ENCODE measurements around the gene CLIP4.

The CLIP4 gene

GRCh38 chr2:29114946-29115609, at the start of gene CLIP4:
Gene CLIP4, plus strand, starts transcription at chr2:29115415. Its CDS starts 5,974 bp downstream, at chr2:29121389.
- H3K9ac ChIP-seq (ENCODE audit: low read depth, low read length), result no peak within 1 kb of the TSS
- H3K4me1 ChIP-seq (ENCODE audit: control insufficient read depth, insufficient read depth, low read length), result no peaks in the 10 kb centered on the region
- no peaks in the 10 kb centered on the region for H3K36me3 ChIP-seq (ENCODE audit: control insufficient read depth, insufficient read depth, low read length)
- H3K27me3 ChIP-seq (ENCODE audit: control insufficient read depth, insufficient read depth, low read length), result peaks cover 55% of the 10 kb centered on the region
- no peaks in the 10 kb centered on the region for H3K9me3 ChIP-seq (ENCODE audit: control insufficient read depth, insufficient read depth, low read length)
- H3K4me3 ChIP-seq (ENCODE audit: low read depth, low read length), result peak within 1 kb of the TSS; percentile 58
- no peak within 1 kb of the TSS for H3K27ac ChIP-seq (ENCODE audit: low read depth, low read length)

DNA sequence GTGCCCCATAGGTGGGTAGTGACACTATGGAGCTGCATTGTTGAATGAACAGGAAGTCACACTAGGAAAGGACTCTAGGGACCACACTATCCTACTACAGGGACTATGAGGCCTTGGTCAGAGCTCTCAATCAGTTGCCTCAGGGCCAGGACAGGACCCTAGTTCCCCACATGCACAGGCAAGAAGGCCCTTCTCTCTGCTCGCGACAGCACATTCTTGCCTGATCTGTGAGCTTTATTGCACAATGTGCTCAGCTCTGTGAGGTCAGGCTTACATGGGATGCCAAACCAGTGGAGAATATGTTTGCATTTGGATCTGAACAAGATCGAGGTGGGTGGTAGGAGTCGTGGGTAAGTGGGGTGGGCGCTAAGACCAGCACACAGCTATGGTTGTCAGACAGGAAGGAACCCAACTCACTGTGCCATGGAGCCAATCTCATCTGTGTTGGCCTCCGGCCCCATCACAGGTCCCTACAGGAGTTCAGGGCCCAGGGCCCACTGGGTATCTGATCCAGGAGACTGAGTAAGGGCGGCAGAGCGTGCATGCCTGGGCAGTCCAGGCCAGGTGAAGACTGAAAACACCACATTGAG, 48.8 kb upstream of the CLIP4 start:
- Histone ChIP-seq H3K27ac (ENCODE audit: low read depth, low read length) (no peak overlapping the region), H3K9me3 (ENCODE audit: control insufficient read depth, insufficient read depth, low read length) (no peaks in the 10 kb centered on the region), H3K36me3 (ENCODE audit: control insufficient read depth, insufficient read depth, low read length) (no peaks in the 10 kb centered on the region), H3K4me3 (ENCODE audit: low read depth, low read length) (no peak overlapping the region), H3K4me1 (ENCODE audit: control insufficient read depth, insufficient read depth, low read length) (peaks cover 13% of the 10 kb centered on the region), H3K27me3 (ENCODE audit: control insufficient read depth, insufficient read depth, low read length) (no peaks in the 10 kb centered on the region), H3K9ac (ENCODE audit: low read depth, low read length) (no peak overlapping the region)

DNA sequence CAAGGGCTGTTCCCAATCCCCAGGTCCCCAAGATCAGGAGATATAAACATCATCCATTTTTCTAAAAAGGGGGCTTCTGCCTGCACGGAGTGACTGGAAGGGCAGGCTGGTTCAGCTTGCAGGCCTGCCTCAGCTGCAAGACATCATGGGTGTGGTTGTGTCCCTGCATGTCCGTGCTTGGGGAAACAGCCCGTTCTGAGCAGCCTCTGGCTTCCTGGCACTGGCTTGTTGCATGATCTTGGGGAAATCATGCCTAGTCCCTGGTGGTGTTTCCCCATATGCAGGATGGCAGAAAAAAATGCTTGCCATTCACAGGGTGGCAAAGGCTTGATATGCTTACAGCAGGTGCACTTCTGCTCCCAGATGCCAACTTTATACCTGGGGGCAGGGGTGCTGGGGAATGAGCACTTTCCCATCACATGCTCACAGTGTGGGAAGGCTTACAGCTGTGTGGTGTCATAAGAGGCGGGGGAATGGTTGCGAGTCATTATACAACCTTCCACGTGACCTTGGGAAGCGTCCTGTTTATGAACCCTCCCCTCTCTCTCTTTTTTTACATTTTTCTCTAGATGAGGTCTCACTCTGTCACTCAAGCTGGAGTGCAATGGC, 48.1 kb upstream of the CLIP4 start:
- H3K9ac ChIP-seq (ENCODE audit: low read depth, low read length), result no peak overlapping the region
- no peaks in the 10 kb centered on the region for H3K9me3 ChIP-seq (ENCODE audit: control insufficient read depth, insufficient read depth, low read length)
- no peak overlapping the region for H3K4me3 ChIP-seq (ENCODE audit: low read depth, low read length)
- H3K27me3 ChIP-seq (ENCODE audit: control insufficient read depth, insufficient read depth, low read length), result no peaks in the 10 kb centered on the region
- H3K4me1 ChIP-seq (ENCODE audit: control insufficient read depth, insufficient read depth, low read length), result peaks cover 13% of the 10 kb centered on the region
- no peak overlapping the region for H3K27ac ChIP-seq (ENCODE audit: low read depth, low read length)
- H3K36me3 ChIP-seq (ENCODE audit: control insufficient read depth, insufficient read depth, low read length), result no peaks in the 10 kb centered on the region

- Histone ChIP-seq H3K4me1 (ENCODE audit: control insufficient read depth, insufficient read depth, low read length) (peaks cover 12% of the 10 kb centered on the region), H3K9me3 (ENCODE audit: control insufficient read depth, insufficient read depth, low read length) (no peaks in the 10 kb centered on the region), H3K27ac (ENCODE audit: low read depth, low read length) (no peak overlapping the region), H3K36me3 (ENCODE audit: control insufficient read depth, insufficient read depth, low read length) (no peaks in the 10 kb centered on the region), H3K9ac (ENCODE audit: low read depth, low read length) (no peak overlapping the region), H3K27me3 (ENCODE audit: control insufficient read depth, insufficient read depth, low read length) (no peaks in the 10 kb centered on the region), H3K4me3 (ENCODE audit: low read depth, low read length) (no peak overlapping the region)
Measured at GRCh38 chr2:29068513-29068912, 46.7 kb upstream of the CLIP4 start.

- no peaks in the 10 kb centered on the region; the same call in 1 of the 2 replicates for H3K4me1 ChIP-seq (ENCODE audit: control insufficient read depth, insufficient read depth, low read length)
- H3K9ac ChIP-seq (ENCODE audit: low read depth, low read length), result no peak overlapping the region
- no peaks in the 10 kb centered on the region for H3K36me3 ChIP-seq (ENCODE audit: control insufficient read depth, insufficient read depth, low read length)
- H3K27me3 ChIP-seq (ENCODE audit: control insufficient read depth, insufficient read depth, low read length), result no peaks in the 10 kb centered on the region
- H3K9me3 ChIP-seq (ENCODE audit: control insufficient read depth, insufficient read depth, low read length), result no peaks in the 10 kb centered on the region
- H3K27ac ChIP-seq (ENCODE audit: low read depth, low read length), result no peak overlapping the region
- H3K4me3 ChIP-seq (ENCODE audit: low read depth, low read length), result no peak overlapping the region
Measured at GRCh38 chr2:29070526-29070925, 44.7 kb upstream of the CLIP4 start.

GRCh38 chr2:29071032-29071975, 43.9 kb upstream of the CLIP4 start:
- no peaks in the 10 kb centered on the region for H3K36me3 ChIP-seq (ENCODE audit: control insufficient read depth, insufficient read depth, low read length)
- H3K9ac ChIP-seq (ENCODE audit: low read depth, low read length), result no peak overlapping the region
- H3K4me3 ChIP-seq (ENCODE audit: low read depth, low read length), result no peak overlapping the region
- H3K4me1 ChIP-seq (ENCODE audit: control insufficient read depth, insufficient read depth, low read length), result no peaks in the 10 kb centered on the region
- H3K27me3 ChIP-seq (ENCODE audit: control insufficient read depth, insufficient read depth, low read length), result no peaks in the 10 kb centered on the region
- no peaks in the 10 kb centered on the region for H3K9me3 ChIP-seq (ENCODE audit: control insufficient read depth, insufficient read depth, low read length)
- H3K27ac ChIP-seq (ENCODE audit: low read depth, low read length), result no peak overlapping the region

GRCh38 chr2:29072251-29072650, 43.0 kb upstream of the CLIP4 start:
- no peaks in the 10 kb centered on the region for H3K9me3 ChIP-seq (ENCODE audit: control insufficient read depth, insufficient read depth, low read length)
- H3K27ac ChIP-seq (ENCODE audit: low read depth, low read length), result no peak overlapping the region
- no peaks in the 10 kb centered on the region for H3K27me3 ChIP-seq (ENCODE audit: control insufficient read depth, insufficient read depth, low read length)
- no peak overlapping the region for H3K9ac ChIP-seq (ENCODE audit: low read depth, low read length)
- no peaks in the 10 kb centered on the region for H3K4me1 ChIP-seq (ENCODE audit: control insufficient read depth, insufficient read depth, low read length)
- H3K4me3 ChIP-seq (ENCODE audit: low read depth, low read length), result no peak overlapping the region
- H3K36me3 ChIP-seq (ENCODE audit: control insufficient read depth, insufficient read depth, low read length), result no peaks in the 10 kb centered on the region

GRCh38 chr2:29072971-29073725, 42.1 kb upstream of the CLIP4 start:
- H3K9ac ChIP-seq (ENCODE audit: low read depth, low read length), result no peak overlapping the region
- H3K9me3 ChIP-seq (ENCODE audit: control insufficient read depth, insufficient read depth, low read length), result no peaks in the 10 kb centered on the region
- H3K27ac ChIP-seq (ENCODE audit: low read depth, low read length), result no peak overlapping the region
- H3K36me3 ChIP-seq (ENCODE audit: control insufficient read depth, insufficient read depth, low read length), result no peaks in the 10 kb centered on the region
- no peak overlapping the region for H3K4me3 ChIP-seq (ENCODE audit: low read depth, low read length)
- no peaks in the 10 kb centered on the region for H3K4me1 ChIP-seq (ENCODE audit: control insufficient read depth, insufficient read depth, low read length)
- no peaks in the 10 kb centered on the region for H3K27me3 ChIP-seq (ENCODE audit: control insufficient read depth, insufficient read depth, low read length)

GRCh38 chr2:29073933-29074332, 41.3 kb upstream of the CLIP4 start:
- no peaks in the 10 kb centered on the region for H3K9me3 ChIP-seq (ENCODE audit: control insufficient read depth, insufficient read depth, low read length)
- H3K9ac ChIP-seq (ENCODE audit: low read depth, low read length), result no peak overlapping the region
- H3K4me1 ChIP-seq (ENCODE audit: control insufficient read depth, insufficient read depth, low read length), result no peaks in the 10 kb centered on the region
- H3K27me3 ChIP-seq (ENCODE audit: control insufficient read depth, insufficient read depth, low read length), result no peaks in the 10 kb centered on the region
- H3K27ac ChIP-seq (ENCODE audit: low read depth, low read length), result no peak overlapping the region
- no peaks in the 10 kb centered on the region for H3K36me3 ChIP-seq (ENCODE audit: control insufficient read depth, insufficient read depth, low read length)
- H3K4me3 ChIP-seq (ENCODE audit: low read depth, low read length), result no peak overlapping the region

DNA sequence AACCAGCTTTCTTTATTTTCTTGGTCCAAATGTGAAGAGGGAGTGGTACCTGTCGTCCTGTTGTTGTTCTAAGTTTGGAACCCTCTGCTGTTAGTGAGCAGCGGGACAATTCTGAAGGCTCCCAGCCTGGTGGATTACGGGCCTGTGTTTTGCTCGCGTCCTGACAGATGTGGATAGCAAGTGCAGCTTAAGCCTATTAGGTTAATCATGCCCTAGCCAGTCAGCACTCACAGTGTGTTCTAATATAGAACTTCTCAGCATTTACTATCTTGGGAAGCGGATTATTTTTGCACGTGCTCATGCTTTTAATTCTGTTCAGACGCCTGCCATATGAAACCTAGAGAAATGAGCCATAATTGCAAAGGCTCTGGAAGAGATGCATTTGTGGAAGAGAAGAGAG, 40.8 kb upstream of the CLIP4 start, which contains the start of gene PCARE:
Gene PCARE, minus strand, starts transcription at position 113 of the 400 bp plus-strand sequence. CDS start 262 bp downstream, outside the sequence.
- Histone ChIP-seq H3K27ac (ENCODE audit: low read depth, low read length) (no peak within 1 kb of the TSS), H3K4me1 (ENCODE audit: control insufficient read depth, insufficient read depth, low read length) (no peaks in the 10 kb centered on the region), H3K9ac (ENCODE audit: low read depth, low read length) (no peak within 1 kb of the TSS), H3K27me3 (ENCODE audit: control insufficient read depth, insufficient read depth, low read length) (no peaks in the 10 kb centered on the region), H3K9me3 (ENCODE audit: control insufficient read depth, insufficient read depth, low read length) (no peaks in the 10 kb centered on the region), H3K36me3 (ENCODE audit: control insufficient read depth, insufficient read depth, low read length) (no peaks in the 10 kb centered on the region), H3K4me3 (ENCODE audit: low read depth, low read length) (no peak within 1 kb of the TSS)

Measured in HUES48 (cell line).